ENCODE measurements around the gene SLC35F4.

GRCh38 chr14:57641776-57642175 is 224.1 kb downstream of the SLC35F4 start:
- no peak for TF ChIP-seq CTCF (IDR thresholded peaks at IDR 0.05)
- TF ChIP-seq POLR2A (IDR thresholded peaks at IDR 0.05), result no peak

Data from thyroid gland (tissue), 4 donors.